K562 (cell line): ENCODE results near the gene SDC3. TPM values are rescaled to one million over a fixed set of nuclear protein-coding genes. Genes with fewer than 3 reads are reported as not detected.

Experiments used
- ETV5 ChIP-seq: sonication (generic); formaldehyde crosslinking; IDR thresholded peaks from 2 replicates; pipeline ENCODE4 v1.4.0; 2020; ENCODE audit warnings: low read depth, mild to moderate bottlenecking, missing genetic modification reagents
- FOS ChIP-seq: IDR thresholded peaks from 3 replicates; pipeline ENCODE4 v1.6.1; 2011; ENCODE audit not compliant: insufficient read length; ENCODE audit errors: extremely low read depth
- FOXM1 ChIP-seq, 2 experiments: fragments of 450-650 bp in 1 of 2; sonication (generic) in 1 of 2; formaldehyde crosslinking in 1 of 2; IDR thresholded peaks; 2 replicates each; pipeline versions ENCODE4 v1.6.1 to v1.9.0; 2017 to 2022; ENCODE audit warnings: low read depth in 2 of 2, mild to moderate bottlenecking in 2 of 2, missing genetic modification reagents in 1 of 2, moderate library complexity in 1 of 2
- HDAC2 ChIP-seq: fragments of 450-650 bp; IDR thresholded peaks from 2 replicates; pipeline ENCODE4 v1.6.1; 2016; ENCODE audit warnings: mild to moderate bottlenecking
- JUNB ChIP-seq: fragments of 450-650 bp; formaldehyde crosslinking; conservative IDR thresholded peaks from 2 replicates; pipeline ENCODE4 v1.4.0; 2020; ENCODE audit warnings: mild to moderate bottlenecking
- MBD1 ChIP-seq: fragments of 250-450 bp; sonication (Bioruptor Pico); IDR thresholded peaks from 2 replicates; pipeline ENCODE4 v1.8.0; 2022; ENCODE audit warnings: inconsistent platforms
- NFIX ChIP-seq: fragments of 250-450 bp; sonication (Bioruptor Pico); IDR thresholded peaks from 2 replicates; pipeline ENCODE4 v1.4.0; 2020; ENCODE audit warnings: low read depth, mild to moderate bottlenecking, moderate library complexity
- PHB ChIP-seq: fragments of 250-450 bp; sonication (Bioruptor Pico); IDR thresholded peaks from 2 replicates; pipeline ENCODE4 v1.5.0; 2021
- PRPF4 ChIP-seq: fragments of 200-400 bp; formaldehyde crosslinking; IDR thresholded peaks from one replicate; pipeline ENCODE4 v1.6.1; 2017; ENCODE audit warnings: low read length, low read depth, mild to moderate bottlenecking; ENCODE audit not compliant: insufficient read depth, poor library complexity, severe bottlenecking
- RAD51 ChIP-seq: fragments of 450-650 bp; IDR thresholded peaks from 2 replicates; pipeline ENCODE4 v1.7.1; 2016; ENCODE audit warnings: low read depth, mild to moderate bottlenecking, borderline replicate concordance
- RNF2 ChIP-seq: sonication (generic); IDR thresholded peaks from 2 replicates; pipeline ENCODE4 v1.6.1; 2016
- SMAD1 ChIP-seq: fragments of 150-350 bp; IDR thresholded peaks from 2 replicates; pipeline ENCODE4 v1.6.1; 2014; ENCODE audit warnings: low read length, low read depth; ENCODE audit not compliant: partially characterized antibody
- ZNF146 ChIP-seq: IDR thresholded peaks from one replicate; pipeline ENCODE4 v1.6.1; 2018; ENCODE audit warnings: missing compliant biosample characterization; ENCODE audit not compliant: unreplicated experiment
- ZNF318 ChIP-seq, 2 experiments: fragments of 450-650 bp; IDR thresholded peaks; 2 replicates each; pipeline ENCODE4 v1.6.1; 2016; ENCODE audit warnings: mild to moderate bottlenecking in 2 of 2, borderline replicate concordance in 1 of 2, low read depth in 1 of 2, moderate library complexity in 1 of 2
- ZNF512 ChIP-seq: IDR thresholded peaks from 2 replicates; pipeline ENCODE4 v1.6.1; 2016; ENCODE audit warnings: missing genetic modification characterization, missing compliant biosample characterization
- ZSCAN32 ChIP-seq: fragments of 450-650 bp; formaldehyde crosslinking; IDR thresholded peaks from 2 replicates; pipeline ENCODE4 v1.4.0; 2020; ENCODE audit warnings: mild to moderate bottlenecking, moderate library complexity
- polyA plus RNA-seq, 8 experiments: library from polyadenylated mRNA; depleted of rRNA in 4 of 8; stranded (reverse) in 5 of 8; unstranded in 3 of 8; fragments of >200 nt; fragmentation: Nextera tagmentation in 2 of 8; fragmentation: Illumina TruSeq in 1 of 8; extraction: Ambion mirVana in 2 of 8; extraction: Trizol in 1 of 8; gene quantifications; 2 replicates each; pipeline versions ENCODE4 v1.2.1 to v1.2.3, GENCODE V29; 2011 to 2014; ENCODE audit warnings: inconsistent platforms in 1 of 8, missing spikeins in 1 of 8
- total RNA-seq, 7 experiments: library from RNA; depleted of rRNA in 6 of 7; stranded (reverse); fragments of >200 nt in 6 of 7; fragmentation: Illumina TruSeq in 2 of 7; extraction: Trizol in 2 of 7; gene quantifications; 2 replicates each; pipeline versions ENCODE4 v1.2.1 to v1.2.3, GENCODE V29; 2011 to 2021; ENCODE audit warnings: low replicate concordance in 1 of 7

SDC3 gene
- total and polyA plus RNA-seq, 9 of the 15 experiments (the other 6 are each of a cell fraction or from before 2014, with no cell fraction given), result 0.38 to 44.1 (median 12.1) TPM

- no peak for TF ChIP-seq ZNF318 (IDR thresholded peaks at IDR 0.05; ENCODE audit: borderline replicate concordance in 1 of 2, low read depth in 1 of 2)
- no peak for TF ChIP-seq ZNF146
- no peak for TF ChIP-seq PHB (CRISPR knock-in tag)
- TF ChIP-seq ZNF512, result no peak
- TF ChIP-seq MBD1 (CRISPR knock-in tag), result peak; percentile 69; the same call in 1 of the 2 replicates
- peak; percentile 10 for TF ChIP-seq SMAD1
- TF ChIP-seq FOS, result no peak
- TF ChIP-seq ZSCAN32, result peak; percentile 79
- TF ChIP-seq NFIX (CRISPR knock-in tag), result no peak
- peak; percentile 79 for TF ChIP-seq HDAC2
- TF ChIP-seq ETV5, result no peak; the same call in 1 of the 2 replicates
- TF ChIP-seq FOXM1 (IDR thresholded peaks at IDR 0.05; ENCODE audit: low read depth), result no peak
- TF ChIP-seq FOXM1 (CRISPR knock-in tag; IDR thresholded peaks at IDR 0.05; ENCODE audit: low read depth), result no peak
- 0 out of 2 replicates have a peak, but pooled peaks have one; percentile 5 for TF ChIP-seq RAD51
- TF ChIP-seq RNF2, result no peak
- no peak for TF ChIP-seq PRPF4
- TF ChIP-seq JUNB (CRISPR knock-in tag), result peak; percentile 49; the same call in 1 of the 2 replicates
Observed at GRCh38 chr1:30887485-30888315, 20.9 kb downstream of the SDC3 start (continued).
